ENCODE results near the gene GNAO1.

The GNAO1 gene

GRCh38 chr16:56332464-56333079 is 141.3 kb downstream of the GNAO1 start:
- DNase-seq (ENCODE audit: low read depth in 3 of 3) = no peak

- no peak for DNase-seq (ENCODE audit: low read depth in 3 of 3)
Measured at GRCh38 chr16:56334761-56335160, 143.5 kb downstream of the GNAO1 start.

GRCh38 chr16:56336071-56336688 is 144.9 kb downstream of the GNAO1 start:
- no peak for DNase-seq (ENCODE audit: low read depth in 3 of 3)

GRCh38 chr16:56336711-56337110 is 145.4 kb downstream of the GNAO1 start:
- DNase-seq (ENCODE audit: low read depth in 3 of 3) = no peak

- no peak for DNase-seq (ENCODE audit: low read depth in 3 of 3)
Measured at GRCh38 chr16:56337131-56337857, 146.0 kb downstream of the GNAO1 start.

GRCh38 chr16:56337858-56338325 is 146.6 kb downstream of the GNAO1 start:
- no peak for DNase-seq (ENCODE audit: low read depth in 3 of 3)

GRCh38 chr16:56338566-56339318 is 147.5 kb downstream of the GNAO1 start:
- DNase-seq (ENCODE audit: low read depth in 3 of 3) = no peak

- DNase-seq (ENCODE audit: low read depth in 3 of 3) = no peak
Measured at GRCh38 chr16:56339431-56340195, 148.3 kb downstream of the GNAO1 start.

- no peak for DNase-seq (ENCODE audit: low read depth in 3 of 3)
Measured at GRCh38 chr16:56340416-56340815, 149.1 kb downstream of the GNAO1 start.

GRCh38 chr16:56340864-56341365 is 149.6 kb downstream of the GNAO1 start:
- no peak for DNase-seq (ENCODE audit: low read depth in 3 of 3)

- DNase-seq (ENCODE audit: low read depth in 3 of 3) = no peak
Measured at GRCh38 chr16:56341656-56342399, 150.5 kb downstream of the GNAO1 start.

- no peak for DNase-seq (ENCODE audit: low read depth in 3 of 3)
Measured at GRCh38 chr16:56343661-56344517, 152.6 kb downstream of the GNAO1 start.

- no peak for DNase-seq (ENCODE audit: low read depth in 3 of 3)
Measured at GRCh38 chr16:56344518-56345405, 153.5 kb downstream of the GNAO1 start.

GRCh38 chr16:56345406-56346050 is 154.2 kb downstream of the GNAO1 start:
- DNase-seq (ENCODE audit: low read depth in 3 of 3) = no peak

- no peak for DNase-seq (ENCODE audit: low read depth in 3 of 3)
Measured at GRCh38 chr16:56346131-56346890, 155.0 kb downstream of the GNAO1 start.

GRCh38 chr16:56347166-56347565 is 155.9 kb downstream of the GNAO1 start:
- no peak for DNase-seq (ENCODE audit: low read depth in 3 of 3)

- DNase-seq (ENCODE audit: low read depth in 3 of 3) = no peak
Measured at GRCh38 chr16:56347670-56348069, 156.4 kb downstream of the GNAO1 start.

Data from stimulated activated CD4-positive, alpha-beta T cell treated with anti-CD3 and anti-CD28 coated beads, TNF-alpha, amount 100 ng/mL, for 4 hours (primary cell).